Measurements from ENCODE around the gene MED27. TPM values are rescaled to one million over a fixed set of nuclear protein-coding genes. Genes with fewer than 3 reads are reported as not detected.

Gene MED27
- total and polyA plus RNA-seq, 8 donors, result 3.2 to 11.7 (median 5.8) TPM

- TF ChIP-seq CTCF (IDR thresholded peaks at IDR 0.05), result no peak
- Histone ChIP-seq H3K27ac (no peak overlapping the region), H3K27me3 (no peaks in the 10 kb centered on the region), H3K9me3 (no peaks in the 10 kb centered on the region), H3K4me3 (no peak overlapping the region), H3K4me1 (no peaks in the 10 kb centered on the region), H3K36me3 (no peaks in the 10 kb centered on the region)
- intact Hi-C loops (cut with DNase I), result no loop called here
- FAIRE-seq, result no peak
- WGBS, 2 donors, result 96 to 100% methylated on average over 1 of the region's 1 CpG
- no peak for ATAC-seq
- DNase-seq, result no peak
Observed at GRCh38 chr9:131984564-131984963, 95.1 kb downstream of the MED27 start.

- WGBS, 2 donors, result 77 to 89% methylated on average over 5 of the region's 5 CpGs
- H3K27ac ChIP-seq, result no peak overlapping the region
- TF ChIP-seq CTCF (IDR thresholded peaks at IDR 0.05), result no peak
- H3K36me3 ChIP-seq, result no peaks in the 10 kb centered on the region
- FAIRE-seq, result no peak
- DNase-seq, result no peak
- no peak for ATAC-seq
- H3K4me1 ChIP-seq, result no peaks in the 10 kb centered on the region
- H3K27me3 ChIP-seq, result no peaks in the 10 kb centered on the region
- no peaks in the 10 kb centered on the region for H3K9me3 ChIP-seq
- intact Hi-C loops (cut with DNase I), result no loop called here
- no peak overlapping the region for H3K4me3 ChIP-seq
Observed at GRCh38 chr9:131982671-131983239, 96.9 kb downstream of the MED27 start.

- no peak for TF ChIP-seq CTCF (IDR thresholded peaks at IDR 0.05)
- 90 to 91% methylated on average over 4 of the region's 4 CpGs for WGBS, 2 donors
- H3K36me3 ChIP-seq, result no peaks in the 10 kb centered on the region
- intact Hi-C loops (cut with DNase I), result no loop called here
- no peaks in the 10 kb centered on the region for H3K27me3 ChIP-seq
- H3K27ac ChIP-seq, result no peak overlapping the region
- H3K4me1 ChIP-seq, result no peaks in the 10 kb centered on the region
- H3K4me3 ChIP-seq, result no peak overlapping the region
- no peak for FAIRE-seq
- ATAC-seq, result no peak
- no peaks in the 10 kb centered on the region for H3K9me3 ChIP-seq
- no peak for DNase-seq
Observed at GRCh38 chr9:131982102-131982501, 97.6 kb downstream of the MED27 start.

GRCh38 chr9:131981116-131981776, 98.4 kb downstream of the MED27 start:
- Histone ChIP-seq H3K27me3 (no peaks in the 10 kb centered on the region), H3K27ac (no peak overlapping the region), H3K4me3 (no peak overlapping the region), H3K9me3 (no peaks in the 10 kb centered on the region), H3K4me1 (peaks cover 0 to 7% (median 7%) of the 10 kb centered on the region in 3 donors), H3K36me3 (no peaks in the 10 kb centered on the region)
- ATAC-seq (no peak), DNase-seq (no peak), FAIRE-seq (no peak)
- WGBS, 2 donors, result 79% methylated on average over 8 of the region's 8 CpGs
- TF ChIP-seq CTCF (IDR thresholded peaks at IDR 0.05), result no peak
- intact Hi-C loops (cut with DNase I), result no loop called here

Data from pancreas (tissue), 10 donors.